Left lung (tissue), 10 donors: ENCODE measurements around the gene CNTN4. TPM values are rescaled to one million over a fixed set of nuclear protein-coding genes. Genes with fewer than 3 reads are reported as not detected.

Experiments
- ATAC-seq: fragments of 200-7000 bp; cut with Tn5 transposase; one replicate; pipeline ENCODE4 v1.9.1; 2020; ENCODE audit warnings: moderate library complexity
- DNase-seq, 4 donors: peaks; one replicate each; pipeline ENCODE4 v3.0.0-alpha.2; 2013 to 2020
- H3K27ac ChIP-seq, 2 donors: fragments of 200-600 bp; sonication (generic) in 1 of 2; one replicate each; pipeline versions ENCODE4 v1.5.0 to v1.8.0; 2020 to 2021
- H3K27me3 ChIP-seq, 2 donors: fragments of 200-600 bp; sonication (generic) in 1 of 2; one replicate each; pipeline versions ENCODE4 v1.5.0 to v1.8.0; 2020 to 2021
- H3K36me3 ChIP-seq, 2 donors: fragments of 200-600 bp; sonication (generic) in 1 of 2; one replicate each; pipeline versions ENCODE4 v1.5.0 to v1.8.0; 2020 to 2021
- H3K4me1 ChIP-seq, 2 donors: fragments of 200-600 bp; one replicate each; pipeline ENCODE4 v1.8.0; 2021
- H3K4me3 ChIP-seq, 2 donors: fragments of 200-600 bp; sonication (generic) in 1 of 2; one replicate each; pipeline versions ENCODE4 v1.5.0 to v1.8.0; 2020 to 2021; ENCODE audit warnings: mild to moderate bottlenecking in 1 of 2
- H3K9me3 ChIP-seq, 2 donors: fragments of 200-600 bp; sonication (generic) in 1 of 2; one replicate each; pipeline versions ENCODE4 v1.5.0 to v1.8.0; 2020 to 2021
- CTCF ChIP-seq, 2 donors: fragments of 200-600 bp; sonication (generic) in 1 of 2; IDR thresholded peaks; one replicate each; pipeline versions ENCODE4 v1.5.0 to v1.8.0; 2021; ENCODE audit warnings: antibody characterized with exemption in 2 of 2
- intact Hi-C, 2 donors: fragments of 100-400 bp; cut with DNase I; formaldehyde crosslinking; loops; one replicate each; pipeline versions ENCODE4 v1.11.2 to v1.14.2; 2022
- polyA plus RNA-seq, 6 donors: library from polyadenylated mRNA; unstranded; fragments of 120-200 nt; gene quantifications; one replicate each; pipeline ENCODE4 v1.2.1, GENCODE V29; 2013; ENCODE audit not compliant: insufficient read length in 6 of 6
- total RNA-seq, 2 donors: library from RNA; stranded (reverse); fragmentation: NEBNext Ultra II Directional; extraction: Animal tissue kit (Norgen Biotek cat#: 25700); gene quantifications; one replicate each; pipeline ENCODE4 v1.2.1, GENCODE V29; 2021
- donor health status: DM: no; HTN: yes; CAD: no.
- donor health status: DM: no; HTN: no; CAD: no.

CNTN4 gene
- total and polyA plus RNA-seq, 8 donors = 5.9 to 10.4 (median 8.2) TPM

- no peak for TF ChIP-seq CTCF (IDR thresholded peaks at IDR 0.05)
- ATAC-seq (no peak), DNase-seq (no peak)
- no peaks in the 10 kb centered on the region for H3K9me3 ChIP-seq
- no peak overlapping the region for H3K27ac ChIP-seq
- intact Hi-C loops = no loop called here
- H3K4me1 ChIP-seq = no peaks in the 10 kb centered on the region
- H3K4me3 ChIP-seq = no peak overlapping the region
- H3K27me3 ChIP-seq = no peaks in the 10 kb centered on the region
- no peaks in the 10 kb centered on the region for H3K36me3 ChIP-seq
Observed at GRCh38 chr3:3101660-3102458, 1003.2 kb downstream of the CNTN4 start.

GRCh38 chr3:3102751-3103150, 1004.1 kb downstream of the CNTN4 start:
- no peak for TF ChIP-seq CTCF (IDR thresholded peaks at IDR 0.05)
- H3K4me1 ChIP-seq = no peaks in the 10 kb centered on the region
- DNase-seq (no peak), ATAC-seq (no peak)
- no peaks in the 10 kb centered on the region for H3K9me3 ChIP-seq
- intact Hi-C loops = no loop called here
- H3K36me3 ChIP-seq = no peaks in the 10 kb centered on the region
- H3K4me3 ChIP-seq = no peak overlapping the region
- H3K27me3 ChIP-seq = no peaks in the 10 kb centered on the region
- no peak overlapping the region for H3K27ac ChIP-seq

GRCh38 chr3:3105246-3105645, 1006.6 kb downstream of the CNTN4 start:
- H3K4me1 ChIP-seq = no peaks in the 10 kb centered on the region
- H3K27ac ChIP-seq = no peak overlapping the region
- intact Hi-C loops = no loop called here
- ATAC-seq (no peak), DNase-seq (no peak)
- H3K36me3 ChIP-seq = no peaks in the 10 kb centered on the region
- H3K9me3 ChIP-seq = no peaks in the 10 kb centered on the region
- TF ChIP-seq CTCF (IDR thresholded peaks at IDR 0.05) = no peak
- H3K27me3 ChIP-seq = no peaks in the 10 kb centered on the region
- no peak overlapping the region for H3K4me3 ChIP-seq

- no peak overlapping the region for H3K4me3 ChIP-seq
- DNase-seq (no peak), ATAC-seq (no peak)
- intact Hi-C loops = no loop called here
- no peaks in the 10 kb centered on the region for H3K27me3 ChIP-seq
- H3K9me3 ChIP-seq = no peaks in the 10 kb centered on the region
- H3K4me1 ChIP-seq = no peaks in the 10 kb centered on the region
- H3K27ac ChIP-seq = no peak overlapping the region
- H3K36me3 ChIP-seq = no peaks in the 10 kb centered on the region
- no peak for TF ChIP-seq CTCF (IDR thresholded peaks at IDR 0.05)
Observed at GRCh38 chr3:3105815-3106214, 1007.1 kb downstream of the CNTN4 start.

- Histone ChIP-seq H3K27ac (no peak overlapping the region), H3K9me3 (no peaks in the 10 kb centered on the region), H3K27me3 (no peaks in the 10 kb centered on the region), H3K4me1 (no peaks in the 10 kb centered on the region), H3K36me3 (no peaks in the 10 kb centered on the region), H3K4me3 (no peak overlapping the region)
- DNase-seq (no peak), ATAC-seq (no peak)
- TF ChIP-seq CTCF (IDR thresholded peaks at IDR 0.05) = no peak
- intact Hi-C loops = no loop called here
Observed at GRCh38 chr3:3107181-3107580, 1008.5 kb downstream of the CNTN4 start.
